ENCODE results near the gene UBE2E2.
"Not testable (repeated sequence)": the region's sequence is repeated elsewhere in the genome, so short reads cannot be mapped to it uniquely, and the experiment has no call there.

The UBE2E2 gene

DNA sequence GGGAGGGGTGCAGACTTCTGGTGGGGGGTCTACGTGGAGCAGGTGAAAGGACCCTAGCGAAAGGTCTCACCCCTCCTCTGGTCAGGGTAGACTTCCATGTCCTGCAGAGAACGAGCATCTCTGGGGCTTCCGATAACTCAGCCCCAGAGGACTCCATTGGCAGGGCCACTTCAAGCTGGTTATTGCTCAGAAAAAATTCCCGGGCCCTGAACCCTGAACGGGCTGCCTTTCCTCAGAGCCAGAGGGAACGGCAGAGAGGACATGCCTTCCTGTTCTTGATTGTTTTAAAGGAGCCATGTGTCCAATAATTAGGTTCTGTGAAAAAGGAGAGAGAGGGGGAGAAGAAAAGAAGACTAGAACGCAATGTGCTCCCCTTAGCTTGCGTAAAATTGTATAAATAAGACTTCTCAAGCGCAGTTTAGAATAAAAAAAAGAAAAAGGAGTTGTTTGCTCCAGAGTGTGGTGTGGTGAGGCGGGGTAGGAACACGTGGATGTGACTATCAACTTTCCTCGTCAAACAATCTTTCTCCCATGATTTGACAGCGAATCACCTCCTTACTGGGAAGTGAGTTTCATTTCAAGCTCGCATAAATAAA, 409.3 kb downstream of the UBE2E2 start:
- Histone ChIP-seq H3K4me3 (ENCODE audit: low read length) (no peak overlapping the region), H3K36me3 (ENCODE audit: insufficient read depth, low read length) (no peaks in the 10 kb centered on the region), H3K27ac (ENCODE audit: low read depth, low read length) (no peak overlapping the region), H3K27me3 (ENCODE audit: insufficient read depth, low read length) (no peaks in the 10 kb centered on the region), H3K9ac (ENCODE audit: low read depth, low read length) (no peak overlapping the region), H3K9me3 (ENCODE audit: insufficient read depth, low read depth, low read length) (no peaks in the 10 kb centered on the region), H3K4me1 (ENCODE audit: insufficient read depth, low read length) (peaks cover 16% of the 10 kb centered on the region)
- 79% methylated on average over 15 of the region's 15 CpGs for WGBS

DNA sequence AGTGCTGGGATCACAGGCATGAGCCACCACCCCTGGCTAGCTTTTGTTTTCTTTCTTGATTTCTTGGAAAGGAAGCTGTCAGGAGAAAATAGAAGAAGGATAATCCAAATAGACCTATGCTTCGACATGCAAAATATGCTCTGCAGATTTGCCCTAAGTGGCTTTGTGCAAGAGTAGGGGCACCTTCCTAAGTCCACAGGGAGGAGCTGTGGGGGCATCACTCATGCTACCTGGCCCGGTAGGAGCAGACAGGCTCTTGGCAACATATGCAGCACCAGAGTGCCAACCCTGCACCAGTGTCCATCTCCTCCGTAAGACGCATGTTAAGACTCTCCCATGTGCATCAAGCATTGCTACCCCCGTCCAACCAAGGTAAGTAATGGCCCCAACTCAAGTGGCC, 411.9 kb downstream of the UBE2E2 start:
- H3K9me3 ChIP-seq (ENCODE audit: insufficient read depth, low read depth, low read length): no peaks in the 10 kb centered on the region
- H3K27me3 ChIP-seq (ENCODE audit: insufficient read depth, low read length): no peaks in the 10 kb centered on the region
- H3K4me1 ChIP-seq (ENCODE audit: insufficient read depth, low read length): peaks cover 4% of the 10 kb centered on the region; the same call in 1 of the 2 replicates
- whole genome bisulfite sequencing: 94% methylated on average over 5 of the region's 5 CpGs
- no peaks in the 10 kb centered on the region for H3K36me3 ChIP-seq (ENCODE audit: insufficient read depth, low read length)
- H3K27ac ChIP-seq (ENCODE audit: low read depth, low read length): no peak overlapping the region
- H3K4me3 ChIP-seq (ENCODE audit: low read length): no peak overlapping the region
- no peak overlapping the region for H3K9ac ChIP-seq (ENCODE audit: low read depth, low read length)

DNA sequence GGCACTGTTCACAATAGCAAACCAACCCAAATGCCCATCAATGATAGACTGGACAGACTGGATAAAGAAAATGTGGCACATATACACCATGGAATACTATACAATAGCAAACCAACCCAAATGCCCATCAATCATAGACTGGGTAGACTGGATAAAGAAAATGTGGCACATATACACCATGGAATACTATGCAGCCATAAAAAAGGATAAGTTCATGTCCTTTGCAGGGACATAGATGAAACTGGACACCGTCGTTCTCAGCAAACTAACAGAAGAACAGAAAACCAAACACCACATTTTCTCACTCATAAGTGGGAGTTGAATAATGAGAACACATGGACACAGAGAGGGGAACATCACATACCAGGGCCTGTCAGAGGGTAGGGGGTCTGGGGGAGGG, 415.3 kb downstream of the UBE2E2 start:
- H3K36me3 ChIP-seq (ENCODE audit: insufficient read depth, low read length); H3K4me3 ChIP-seq (ENCODE audit: low read length); H3K9ac ChIP-seq (ENCODE audit: low read depth, low read length); H3K4me1 ChIP-seq (ENCODE audit: insufficient read depth, low read length); H3K27me3 ChIP-seq (ENCODE audit: insufficient read depth, low read length); H3K9me3 ChIP-seq (ENCODE audit: insufficient read depth, low read depth, low read length); H3K27ac ChIP-seq (ENCODE audit: low read depth, low read length): not testable (repeated sequence)
- no CpG with 5 or more reads among the region's 2 CpGs for WGBS

DNA sequence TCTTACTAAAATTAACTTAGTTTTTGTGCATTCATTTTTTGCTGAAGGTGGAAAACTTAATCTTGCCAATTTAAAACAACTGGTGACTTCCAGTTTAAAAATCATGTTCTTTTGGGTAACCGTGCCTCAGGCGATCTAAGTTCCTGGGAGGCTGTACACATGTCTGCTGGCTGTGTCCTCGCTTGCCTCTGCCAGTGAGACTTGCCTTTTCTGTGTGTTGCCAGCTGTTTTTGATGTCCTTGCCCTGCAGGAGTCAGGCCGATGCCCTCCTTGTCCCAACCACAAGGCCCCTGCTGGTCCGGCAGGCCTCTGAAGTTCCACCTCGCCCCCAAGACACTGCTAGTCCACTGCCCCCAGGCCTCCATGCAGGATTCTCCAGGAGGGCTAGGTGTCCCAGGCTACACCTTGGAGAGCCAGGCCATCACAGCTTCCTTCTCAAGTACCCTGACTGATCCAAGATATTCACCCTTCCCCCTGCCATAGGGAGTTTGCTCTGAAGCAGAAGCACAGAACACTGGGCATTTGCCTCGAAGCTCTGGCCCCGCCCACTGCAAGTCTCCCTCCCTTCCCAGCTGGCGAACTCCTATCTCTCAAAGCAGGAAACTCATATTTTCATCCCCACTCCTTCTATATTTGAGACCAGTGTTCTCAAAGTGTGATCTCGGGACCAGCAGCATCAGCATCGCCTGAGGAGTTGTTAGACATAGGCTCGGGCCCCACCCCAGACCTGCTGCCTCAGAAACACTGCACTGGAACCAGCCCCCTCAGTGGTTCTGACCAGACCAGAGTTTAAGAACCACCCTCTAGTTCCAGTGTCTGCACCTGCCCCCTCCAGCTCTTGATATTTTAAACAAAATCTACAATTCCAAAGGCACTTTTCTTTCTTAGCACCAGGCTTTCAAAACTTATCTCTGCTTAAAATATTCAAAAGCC, 416.8 kb downstream of the UBE2E2 start:
- 89% methylated on average over 12 of the region's 12 CpGs for WGBS
- Histone ChIP-seq H3K4me3 (ENCODE audit: low read length) (no peak overlapping the region), H3K9ac (ENCODE audit: low read depth, low read length) (no peak overlapping the region)

DNA sequence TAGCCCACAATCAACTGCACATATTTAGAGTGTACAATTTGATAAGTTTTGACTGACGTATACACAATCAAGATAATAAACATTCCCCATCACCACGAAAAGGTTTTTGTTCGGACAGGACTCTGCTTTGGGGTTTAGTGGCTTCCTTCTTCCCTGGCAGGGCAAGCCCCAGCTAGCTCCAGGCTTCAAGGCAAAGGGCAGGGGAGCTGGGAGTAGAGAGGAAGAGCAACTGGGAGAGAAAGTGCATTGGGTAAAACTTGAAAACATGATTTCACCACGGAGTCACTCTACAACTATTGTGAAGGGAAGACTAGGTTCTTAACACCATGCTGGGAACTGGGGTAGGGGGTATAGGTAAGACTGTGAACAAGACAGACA, 417.5 kb downstream of the UBE2E2 start:
- Histone ChIP-seq H3K27me3 (ENCODE audit: insufficient read depth, low read length) (no peaks in the 10 kb centered on the region), H3K9me3 (ENCODE audit: insufficient read depth, low read depth, low read length) (peaks cover 15% of the 10 kb centered on the region), H3K9ac (ENCODE audit: low read depth, low read length) (no peak overlapping the region), H3K27ac (ENCODE audit: low read depth, low read length) (no peak overlapping the region), H3K4me3 (ENCODE audit: low read length) (no peak overlapping the region), H3K4me1 (ENCODE audit: insufficient read depth, low read length) (no peaks in the 10 kb centered on the region), H3K36me3 (ENCODE audit: insufficient read depth, low read length) (no peaks in the 10 kb centered on the region)
- WGBS: 74% methylated on average over 4 of the region's 4 CpGs

More for the DNA sequence above, 416.8 kb downstream of the UBE2E2 start:
- H3K27me3 ChIP-seq (ENCODE audit: insufficient read depth, low read length): no peaks in the 10 kb centered on the region
- no peaks in the 10 kb centered on the region for H3K4me1 ChIP-seq (ENCODE audit: insufficient read depth, low read length)
- H3K36me3 ChIP-seq (ENCODE audit: insufficient read depth, low read length): no peaks in the 10 kb centered on the region
- no peak overlapping the region for H3K27ac ChIP-seq (ENCODE audit: low read depth, low read length)
- H3K9me3 ChIP-seq (ENCODE audit: insufficient read depth, low read depth, low read length): peaks cover 10% of the 10 kb centered on the region

DNA sequence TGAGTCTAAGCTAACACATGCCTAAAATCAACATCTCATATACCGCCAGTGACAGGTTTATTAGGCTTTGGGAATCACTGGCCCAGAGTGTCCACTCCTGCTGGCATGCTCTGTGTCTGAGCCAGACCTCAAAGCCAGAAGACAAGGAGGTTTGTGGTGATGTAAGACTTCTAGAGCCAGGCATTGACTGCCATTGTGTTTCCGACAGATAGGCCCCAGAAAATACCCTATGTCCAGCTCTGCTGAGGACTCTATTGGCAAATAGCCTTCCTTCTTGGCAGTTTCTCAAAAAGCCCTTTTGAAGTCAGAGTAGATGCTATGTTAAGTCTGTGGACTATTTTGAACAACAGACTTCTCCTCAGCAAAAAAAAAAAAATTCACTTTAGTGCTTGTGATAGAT, 420.7 kb downstream of the UBE2E2 start:
- no peaks in the 10 kb centered on the region for H3K27me3 ChIP-seq (ENCODE audit: insufficient read depth, low read length)
- no peaks in the 10 kb centered on the region for H3K4me1 ChIP-seq (ENCODE audit: insufficient read depth, low read length)
- H3K9me3 ChIP-seq (ENCODE audit: insufficient read depth, low read depth, low read length): peaks cover 15% of the 10 kb centered on the region
- no peaks in the 10 kb centered on the region for H3K36me3 ChIP-seq (ENCODE audit: insufficient read depth, low read length)
- no peak overlapping the region for H3K27ac ChIP-seq (ENCODE audit: low read depth, low read length)
- no peak overlapping the region for H3K4me3 ChIP-seq (ENCODE audit: low read length)
- 95% methylated on average over 2 of the region's 2 CpGs for WGBS
- no peak overlapping the region for H3K9ac ChIP-seq (ENCODE audit: low read depth, low read length)

DNA sequence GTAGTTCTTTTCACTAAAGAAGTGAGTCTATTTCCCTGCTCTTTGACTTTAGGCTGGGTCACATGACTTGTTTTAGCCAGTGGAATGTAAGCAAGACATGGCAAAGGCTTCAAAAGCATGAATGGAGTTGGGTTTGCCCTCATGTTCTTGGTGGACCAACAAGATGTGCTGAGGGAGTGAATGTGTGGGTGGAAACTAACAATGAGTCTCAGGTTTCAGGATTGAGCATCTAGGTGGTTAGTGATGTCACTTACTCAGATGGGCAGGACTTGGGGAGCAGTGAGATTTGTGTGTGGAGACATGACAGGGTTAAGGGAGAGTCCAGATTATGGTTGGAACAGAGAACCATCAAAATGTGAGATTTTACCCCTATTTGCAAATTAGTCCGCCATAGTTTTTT, 421.2 kb downstream of the UBE2E2 start:
- no peak overlapping the region for H3K27ac ChIP-seq (ENCODE audit: low read depth, low read length)
- no peaks in the 10 kb centered on the region for H3K36me3 ChIP-seq (ENCODE audit: insufficient read depth, low read length)
- WGBS: 48% methylated on average over 1 of the region's 1 CpG
- H3K9me3 ChIP-seq (ENCODE audit: insufficient read depth, low read depth, low read length): peaks cover 15% of the 10 kb centered on the region
- no peak overlapping the region for H3K9ac ChIP-seq (ENCODE audit: low read depth, low read length)
- no peak overlapping the region for H3K4me3 ChIP-seq (ENCODE audit: low read length)
- no peaks in the 10 kb centered on the region for H3K27me3 ChIP-seq (ENCODE audit: insufficient read depth, low read length)
- no peaks in the 10 kb centered on the region for H3K4me1 ChIP-seq (ENCODE audit: insufficient read depth, low read length)

DNA sequence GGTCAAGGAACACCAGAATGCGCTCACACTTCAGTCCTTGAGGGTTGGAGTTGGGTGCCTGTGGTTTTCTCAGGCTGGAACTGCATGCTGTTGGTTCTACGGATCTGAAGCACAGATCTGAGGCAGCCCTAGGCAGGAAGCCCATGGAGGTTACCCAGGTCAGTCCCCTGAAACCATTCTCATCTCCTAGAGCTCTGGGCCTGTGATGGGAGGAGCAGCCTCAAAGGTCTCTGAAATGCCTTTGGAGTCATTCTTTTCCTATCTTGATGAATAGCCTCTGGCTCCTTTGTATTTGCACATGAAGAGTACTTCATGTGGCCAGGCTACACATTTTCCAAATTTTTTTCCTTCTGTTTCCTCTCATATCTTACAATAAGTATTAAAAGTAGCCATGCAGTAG, 423.3 kb downstream of the UBE2E2 start:
- no peak overlapping the region for H3K4me3 ChIP-seq (ENCODE audit: low read length)
- H3K9ac ChIP-seq (ENCODE audit: low read depth, low read length): no peak overlapping the region
- 87% methylated on average over 2 of the region's 2 CpGs for WGBS
- H3K27ac ChIP-seq (ENCODE audit: low read depth, low read length): no peak overlapping the region
- H3K4me1 ChIP-seq (ENCODE audit: insufficient read depth, low read length): no peaks in the 10 kb centered on the region
- no peaks in the 10 kb centered on the region for H3K27me3 ChIP-seq (ENCODE audit: insufficient read depth, low read length)
- peaks cover 15% of the 10 kb centered on the region for H3K9me3 ChIP-seq (ENCODE audit: insufficient read depth, low read depth, low read length)
- H3K36me3 ChIP-seq (ENCODE audit: insufficient read depth, low read length): no peaks in the 10 kb centered on the region

DNA sequence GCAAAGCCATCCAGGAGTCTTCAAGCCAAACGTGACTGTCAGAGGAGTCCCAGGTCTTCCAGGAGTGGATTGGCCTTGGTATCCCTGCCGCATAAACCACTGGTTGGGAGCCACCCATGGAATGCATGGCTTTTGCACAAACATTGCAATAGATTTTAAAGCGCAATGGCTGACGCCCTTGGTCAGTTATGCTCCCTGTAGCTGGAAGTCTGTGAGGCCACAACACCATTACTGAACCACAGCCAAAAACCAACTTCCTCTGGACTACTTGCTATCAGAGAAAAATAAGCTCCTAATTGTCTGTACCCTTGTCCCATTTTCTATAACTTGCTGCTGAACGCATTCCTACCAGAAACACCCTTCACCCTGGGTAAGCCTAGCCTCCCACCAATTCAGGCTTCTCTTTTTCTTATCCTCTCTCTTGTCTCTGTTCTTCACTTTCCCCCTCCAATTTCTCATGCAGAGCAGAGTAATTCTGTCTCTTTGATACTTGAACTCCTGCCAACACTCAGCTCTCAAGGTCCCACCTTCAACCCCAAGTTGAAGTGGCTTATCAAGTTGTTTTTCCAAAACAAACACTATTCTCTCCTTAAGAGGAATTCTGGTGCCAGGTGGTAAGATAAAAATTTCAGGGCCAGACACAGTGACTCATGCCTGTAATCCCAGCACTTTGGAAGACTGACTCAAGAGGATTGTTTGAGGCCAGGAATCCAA, 426.2 kb downstream of the UBE2E2 start:
- WGBS: 94% methylated on average over 5 of the region's 5 CpGs
- H3K27ac ChIP-seq (ENCODE audit: low read depth, low read length): no peak overlapping the region
- H3K9me3 ChIP-seq (ENCODE audit: insufficient read depth, low read depth, low read length): peaks cover 8% of the 10 kb centered on the region; the same call in 1 of the 2 replicates

DNA sequence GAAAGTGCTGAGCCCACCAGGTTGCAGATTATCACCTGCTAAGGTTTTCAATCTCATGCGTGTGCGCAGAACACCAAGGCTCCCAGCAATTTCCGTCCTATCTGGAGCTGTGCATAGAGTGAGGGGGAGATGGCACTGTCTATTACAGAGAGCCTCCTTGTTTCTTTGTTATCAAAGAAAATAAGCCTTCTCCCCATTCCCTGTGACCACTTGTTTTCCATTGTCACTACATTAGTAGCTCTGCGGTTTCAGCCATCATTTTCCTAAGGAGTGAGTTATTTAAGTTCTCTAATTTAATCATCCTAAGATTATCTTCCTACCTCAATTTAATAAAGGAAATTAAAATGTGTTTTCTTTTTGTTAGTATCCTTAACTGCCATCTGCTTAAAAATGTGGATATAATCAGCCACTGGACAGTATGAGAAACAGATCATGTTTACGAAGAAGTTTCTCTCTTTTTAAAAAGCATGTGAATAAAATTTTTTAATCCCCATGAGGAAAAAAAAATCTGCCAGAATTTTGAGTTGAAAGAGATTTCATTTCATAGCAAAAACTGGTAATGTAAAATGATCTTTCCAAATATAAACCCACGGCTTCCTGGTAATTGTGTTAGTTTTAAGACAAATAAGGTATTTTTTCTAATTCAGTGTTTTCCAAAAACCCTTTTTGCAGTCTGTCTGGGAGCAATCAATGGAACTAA, 430.3 kb downstream of the UBE2E2 start:
- Histone ChIP-seq H3K27ac (ENCODE audit: low read depth, low read length) (no peak overlapping the region), H3K9me3 (ENCODE audit: insufficient read depth, low read depth, low read length) (peaks cover 9% of the 10 kb centered on the region), H3K9ac (ENCODE audit: low read depth, low read length) (no peak overlapping the region), H3K4me3 (ENCODE audit: low read length) (no peak overlapping the region), H3K27me3 (ENCODE audit: insufficient read depth, low read length) (no peaks in the 10 kb centered on the region), H3K4me1 (ENCODE audit: insufficient read depth, low read length) (no peaks in the 10 kb centered on the region), H3K36me3 (ENCODE audit: insufficient read depth, low read length) (no peaks in the 10 kb centered on the region)
- 93% methylated on average over 3 of the region's 6 CpGs for WGBS

More for the DNA sequence above, 426.2 kb downstream of the UBE2E2 start:
- no peak overlapping the region for H3K4me3 ChIP-seq (ENCODE audit: low read length)
- H3K4me1 ChIP-seq (ENCODE audit: insufficient read depth, low read length): no peaks in the 10 kb centered on the region
- no peaks in the 10 kb centered on the region for H3K36me3 ChIP-seq (ENCODE audit: insufficient read depth, low read length)
- no peak overlapping the region for H3K9ac ChIP-seq (ENCODE audit: low read depth, low read length)
- no peaks in the 10 kb centered on the region for H3K27me3 ChIP-seq (ENCODE audit: insufficient read depth, low read length)

DNA sequence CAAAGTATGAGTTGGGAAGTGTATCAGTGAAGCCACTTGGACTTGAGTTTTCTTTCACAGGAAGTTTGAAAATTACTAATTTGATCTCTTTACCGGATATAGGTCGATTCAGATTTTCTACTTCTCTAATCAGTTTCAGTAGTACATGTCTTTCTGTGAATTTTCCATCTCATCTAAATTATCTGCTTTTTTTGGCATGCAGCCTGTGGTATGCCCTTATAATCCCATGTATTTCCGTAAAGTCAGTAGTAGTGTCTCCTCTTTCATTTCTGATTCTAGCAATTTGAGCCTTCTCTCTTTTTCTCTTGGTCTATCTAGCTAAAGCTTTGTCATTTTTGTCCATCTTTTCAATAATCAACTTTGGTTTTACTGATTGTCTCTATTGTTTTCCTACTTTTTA, 434.2 kb downstream of the UBE2E2 start:
- Histone ChIP-seq H3K36me3 (ENCODE audit: insufficient read depth, low read length) (no peaks in the 10 kb centered on the region), H3K4me1 (ENCODE audit: insufficient read depth, low read length) (peaks cover 4% of the 10 kb centered on the region; the same call in 1 of the 2 replicates), H3K4me3 (ENCODE audit: low read length) (no peak overlapping the region), H3K27ac (ENCODE audit: low read depth, low read length) (no peak overlapping the region), H3K9ac (ENCODE audit: low read depth, low read length) (no peak overlapping the region), H3K9me3 (ENCODE audit: insufficient read depth, low read depth, low read length) (peaks cover 9% of the 10 kb centered on the region), H3K27me3 (ENCODE audit: insufficient read depth, low read length) (no peaks in the 10 kb centered on the region)
- WGBS: 93% methylated on average over 3 of the region's 3 CpGs
